Measurements from ENCODE around the gene PF4V1.

Gene PF4V1

GRCh38 chr4:73862322-73862721 lies 9.2 kb downstream of the PF4V1 start:
- DNase-seq (ENCODE audit: low read depth), result peak; percentile 39
- TF ChIP-seq CTCF (IDR thresholded peaks at IDR 0.05; ENCODE audit: insufficient read depth, low read depth, low read length, missing control alignments), result no peak
- H3K4me3 ChIP-seq (ENCODE audit: low read length), result no peak overlapping the region

- DNase-seq (ENCODE audit: low read depth), result peak; percentile 64
Observed at GRCh38 chr4:73864365-73864764, 11.3 kb downstream of the PF4V1 start.

GRCh38 chr4:73864961-73865360 lies 11.9 kb downstream of the PF4V1 start:
- no peak for TF ChIP-seq CTCF (IDR thresholded peaks at IDR 0.05; ENCODE audit: insufficient read depth, low read depth, low read length, missing control alignments)
- no peak overlapping the region for H3K4me3 ChIP-seq (ENCODE audit: low read length)
- DNase-seq (ENCODE audit: low read depth), result peak; percentile 39

More at GRCh38 chr4:73864365-73864764, 11.3 kb downstream of the PF4V1 start:
- H3K4me3 ChIP-seq (ENCODE audit: low read length), result no peak overlapping the region
- TF ChIP-seq CTCF (IDR thresholded peaks at IDR 0.05; ENCODE audit: insufficient read depth, low read depth, low read length, missing control alignments), result peak; percentile 88

- H3K4me3 ChIP-seq (ENCODE audit: low read length), result no peak overlapping the region
- TF ChIP-seq CTCF (IDR thresholded peaks at IDR 0.05; ENCODE audit: insufficient read depth, low read depth, low read length, missing control alignments), result no peak
- no peak for DNase-seq (ENCODE audit: low read depth)
Observed at GRCh38 chr4:73865431-73866096, 12.5 kb downstream of the PF4V1 start.

GRCh38 chr4:73866246-73866645 lies 13.2 kb downstream of the PF4V1 start:
- no peak for TF ChIP-seq CTCF (IDR thresholded peaks at IDR 0.05; ENCODE audit: insufficient read depth, low read depth, low read length, missing control alignments)
- peak; percentile 74 for DNase-seq (ENCODE audit: low read depth)
- no peak overlapping the region for H3K4me3 ChIP-seq (ENCODE audit: low read length)

GRCh38 chr4:73867783-73868182 lies 14.7 kb downstream of the PF4V1 start:
- H3K4me3 ChIP-seq (ENCODE audit: low read length), result no peak overlapping the region
- DNase-seq (ENCODE audit: low read depth), result peak; percentile 91
- TF ChIP-seq CTCF (IDR thresholded peaks at IDR 0.05; ENCODE audit: insufficient read depth, low read depth, low read length, missing control alignments), result peak; percentile 55

Measured in epithelial cell of esophagus (primary cell).